KOPT-K1 (cell line): ENCODE data around the gene PRTN3.
"Not testable (repeated sequence)": the region's sequence is repeated elsewhere in the genome, so short reads cannot be mapped to it uniquely, and the experiment has no call there.

Source experiments
- H3K27ac ChIP-seq: fragments of 200-600 bp; sonication (generic); 2 replicates; pipeline ENCODE4 v1.5.1; 2016; ENCODE audit warnings: antibody characterized with exemption, mild to moderate bottlenecking, low read depth, low read length; ENCODE audit not compliant: poor library complexity, severe bottlenecking
- H3K36me3 ChIP-seq: fragments of 200-600 bp; sonication (generic); 2 replicates; pipeline ENCODE4 v1.5.1; 2017; ENCODE audit warnings: antibody characterized with exemption, mild to moderate bottlenecking, low read length, moderate library complexity; ENCODE audit not compliant: insufficient read depth
- H3K9me3 ChIP-seq: fragments of 200-600 bp; sonication (generic); 2 replicates; pipeline ENCODE4 v1.5.1; 2017; ENCODE audit warnings: antibody characterized with exemption, low read length, mild to moderate bottlenecking; ENCODE audit not compliant: insufficient read depth, poor library complexity, severe bottlenecking

The PRTN3 gene

GRCh38 chr19:810077-810855, 30.5 kb upstream of the PRTN3 start:
- no peak overlapping the region for H3K27ac ChIP-seq
- H3K9me3 ChIP-seq = no peaks in the 10 kb centered on the region
- H3K36me3 ChIP-seq = peaks cover 90% of the 10 kb centered on the region

GRCh38 chr19:810883-811489, 29.8 kb upstream of the PRTN3 start:
- Histone ChIP-seq H3K36me3 (peaks cover 87% of the 10 kb centered on the region), H3K9me3 (no peaks in the 10 kb centered on the region), H3K27ac (no peak overlapping the region)

DNA sequence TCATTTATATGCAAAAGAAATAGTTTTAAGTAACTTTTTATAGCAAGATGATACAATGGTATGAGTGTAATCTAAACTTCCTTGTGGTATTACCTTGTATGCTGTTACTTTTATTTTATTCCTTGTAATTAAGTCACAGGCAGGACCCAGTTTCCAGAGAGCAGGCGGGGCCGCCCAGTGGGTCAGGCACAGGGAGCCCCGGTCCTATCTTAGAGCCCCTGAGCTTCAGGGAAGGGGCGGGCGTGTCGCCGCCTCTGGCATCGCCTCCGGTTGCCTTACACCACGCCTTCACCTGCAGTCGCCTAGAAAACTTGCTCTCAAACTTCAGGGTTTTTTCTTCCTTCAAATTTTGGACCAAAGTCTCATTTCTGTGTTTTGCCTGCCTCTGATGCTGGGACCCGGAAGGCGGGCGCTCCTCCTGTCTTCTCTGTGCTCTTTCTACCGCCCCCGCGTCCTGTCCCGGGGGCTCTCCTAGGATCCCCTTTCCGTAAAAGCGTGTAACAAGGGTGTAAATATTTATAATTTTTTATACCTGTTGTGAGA, 29.2 kb upstream of the PRTN3 start:
- H3K36me3 ChIP-seq = peaks cover 87% of the 10 kb centered on the region
- no peak overlapping the region for H3K27ac ChIP-seq
- no peaks in the 10 kb centered on the region for H3K9me3 ChIP-seq

DNA sequence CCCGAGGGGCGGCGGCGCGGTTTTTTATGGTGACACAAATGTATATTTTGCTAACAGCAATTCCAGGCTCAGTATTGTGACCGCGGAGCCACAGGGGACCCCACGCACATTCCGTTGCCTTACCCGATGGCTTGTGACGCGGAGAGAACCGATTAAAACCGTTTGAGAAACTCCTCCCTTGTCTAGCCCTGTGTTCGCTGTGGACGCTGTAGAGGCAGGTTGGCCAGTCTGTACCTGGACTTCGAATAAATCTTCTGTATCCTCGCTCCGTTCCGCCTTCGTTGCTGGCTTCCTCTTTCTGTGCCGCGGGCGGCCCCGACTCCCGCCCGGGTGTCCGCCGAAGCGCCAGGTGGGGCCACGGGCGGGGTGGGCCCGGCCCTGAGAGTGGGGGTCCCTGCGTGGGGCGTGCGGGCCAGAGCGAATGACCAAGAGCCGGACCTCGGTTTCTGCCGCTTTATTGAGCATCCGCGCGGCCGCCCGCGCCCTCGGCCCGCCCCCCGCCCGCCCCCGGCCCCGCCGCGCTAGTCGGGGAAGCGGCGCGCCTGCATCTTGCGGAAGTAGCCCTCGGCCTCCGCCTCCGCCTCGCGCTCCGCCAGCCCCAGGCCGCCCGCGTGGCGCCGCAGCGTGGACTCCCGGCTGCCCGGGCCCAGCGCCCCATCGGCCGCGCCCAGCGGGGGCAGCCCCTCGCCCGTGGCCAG, 28.6 kb upstream of the PRTN3 start:
- H3K9me3 ChIP-seq = no peaks in the 10 kb centered on the region
- no peak overlapping the region for H3K27ac ChIP-seq
- H3K36me3 ChIP-seq = peaks cover 82% of the 10 kb centered on the region

DNA sequence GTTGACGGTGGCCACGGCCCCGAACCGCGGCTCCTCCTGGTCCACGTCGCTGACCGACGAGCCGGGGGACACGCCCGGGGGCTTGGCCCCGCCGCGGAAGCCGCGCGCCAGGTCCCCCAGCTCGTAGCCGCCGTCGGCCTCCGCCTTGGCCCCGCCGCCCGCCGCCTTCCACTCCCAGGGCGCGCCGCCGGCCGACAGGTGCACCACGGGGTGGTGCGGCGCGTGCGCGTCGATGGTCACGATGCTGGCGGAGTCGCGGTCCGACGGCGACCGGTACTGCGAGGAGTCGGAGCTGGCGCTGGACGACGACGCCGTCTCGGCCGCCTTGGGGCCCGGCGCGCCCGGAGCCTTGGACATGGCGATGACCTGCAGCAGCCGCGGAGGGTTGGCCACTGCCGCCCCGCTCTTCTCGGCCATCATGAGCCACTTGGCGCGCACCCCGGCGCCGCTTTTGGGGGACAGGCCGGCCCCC, 28.0 kb upstream of the PRTN3 start:
- Histone ChIP-seq H3K9me3 (no peaks in the 10 kb centered on the region), H3K36me3 (peaks cover 76% of the 10 kb centered on the region), H3K27ac (no peak overlapping the region)

DNA sequence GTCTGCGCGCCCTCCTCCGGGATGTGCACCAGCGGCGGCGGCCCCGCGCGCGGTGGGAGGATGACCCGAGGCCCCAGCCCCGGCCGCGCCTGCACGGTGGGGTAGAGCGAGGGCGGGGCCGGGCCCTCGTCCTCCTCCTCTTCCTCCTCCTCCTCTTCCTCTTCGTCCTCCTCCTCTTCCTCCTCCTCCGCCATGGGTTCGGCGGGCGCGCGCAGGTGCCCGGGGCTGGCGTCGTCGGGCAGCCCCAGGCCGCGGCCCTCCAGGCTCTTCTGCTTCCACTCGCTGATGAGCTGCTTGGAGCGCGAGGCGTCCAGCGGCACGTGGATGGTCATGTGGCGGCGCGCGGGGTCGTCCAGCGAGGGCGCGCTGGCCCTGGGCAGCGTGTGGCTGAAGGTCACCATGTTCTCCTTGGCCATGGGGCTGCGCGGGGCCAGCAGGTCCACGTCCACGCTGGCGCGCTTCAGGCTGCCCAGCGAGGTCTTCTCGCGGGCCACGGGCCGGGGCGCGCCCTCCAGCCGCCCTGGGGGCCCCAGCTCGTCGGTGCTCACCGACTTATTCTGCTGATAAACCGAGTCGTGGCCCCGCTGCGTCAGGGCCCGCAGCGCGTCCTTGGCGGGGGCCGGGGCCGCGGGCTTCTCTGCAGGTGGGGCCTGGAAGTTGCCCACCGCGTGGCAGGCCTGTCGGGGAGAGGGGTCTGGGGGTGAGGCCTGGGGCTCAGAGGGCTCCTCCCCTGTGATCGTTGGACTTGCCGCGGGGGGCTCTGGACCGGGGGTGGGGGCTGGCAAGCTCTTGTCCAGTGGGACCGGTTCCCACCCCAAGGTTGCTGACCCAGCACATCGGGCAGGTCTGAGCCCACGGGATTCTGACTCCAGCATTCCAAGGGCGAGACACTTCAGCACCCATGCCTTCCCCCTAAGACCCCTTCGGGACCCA, 27.3 kb upstream of the PRTN3 start:
- Histone ChIP-seq H3K9me3 (no peaks in the 10 kb centered on the region), H3K36me3 (peaks cover 69% of the 10 kb centered on the region), H3K27ac (no peak overlapping the region)

DNA sequence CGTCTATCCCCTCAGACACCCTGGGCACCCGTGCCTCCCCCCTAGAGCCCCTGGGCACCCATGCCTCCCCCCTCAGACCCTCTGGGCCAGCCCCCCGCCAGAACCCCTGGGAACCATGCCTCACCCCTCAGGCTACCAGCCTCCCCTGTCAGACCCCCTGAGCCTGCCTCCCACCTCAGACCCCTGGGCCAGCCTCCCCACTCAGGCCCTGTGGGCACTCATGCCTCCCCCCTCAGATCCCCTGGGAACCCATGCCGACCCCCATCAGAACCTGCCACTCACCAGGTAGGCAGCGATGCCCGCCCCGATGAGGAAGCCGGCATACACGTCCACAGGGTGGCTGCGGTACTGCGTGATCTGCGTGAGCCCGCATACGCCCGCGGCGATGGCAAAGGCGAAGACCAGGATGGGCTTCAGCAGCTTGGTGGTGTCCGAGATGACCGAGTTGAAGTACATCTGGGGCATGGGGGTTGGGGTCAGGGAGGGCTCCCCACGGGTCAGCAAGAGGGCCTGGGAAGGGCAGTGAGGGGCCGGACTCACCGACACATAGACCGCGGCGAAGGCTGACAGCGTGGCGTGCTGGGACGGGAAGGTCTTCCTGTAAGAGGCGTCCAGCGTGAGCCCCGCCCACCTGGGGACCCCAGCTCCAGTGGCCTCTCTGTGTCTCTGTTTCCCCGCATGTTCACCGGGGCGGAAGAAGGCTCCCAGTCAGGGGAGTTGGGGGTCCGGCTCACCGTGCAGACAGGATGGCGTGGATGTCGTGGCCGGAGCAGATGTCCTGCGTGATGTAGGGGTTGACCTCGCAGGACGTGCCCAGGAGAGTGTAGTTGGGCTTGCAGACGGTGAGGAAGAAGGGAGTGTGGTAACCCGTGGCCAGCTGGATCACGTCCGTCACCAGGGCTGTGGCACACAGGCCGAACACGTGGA, 26.4 kb upstream of the PRTN3 start:
- Histone ChIP-seq H3K9me3 (no peaks in the 10 kb centered on the region), H3K36me3 (peaks cover 60% of the 10 kb centered on the region), H3K27ac (no peak overlapping the region)

GRCh38 chr19:815079-815774, 25.6 kb upstream of the PRTN3 start:
- Histone ChIP-seq H3K27ac (no peak overlapping the region), H3K36me3 (peaks cover 52% of the 10 kb centered on the region), H3K9me3 (no peaks in the 10 kb centered on the region)

GRCh38 chr19:815775-816499, 24.9 kb upstream of the PRTN3 start:
- Histone ChIP-seq H3K36me3 (peaks cover 45% of the 10 kb centered on the region), H3K9me3 (no peaks in the 10 kb centered on the region), H3K27ac (no peak overlapping the region)

GRCh38 chr19:816500-816857, 24.3 kb upstream of the PRTN3 start:
- no peaks in the 10 kb centered on the region for H3K9me3 ChIP-seq
- H3K36me3 ChIP-seq = peaks cover 39% of the 10 kb centered on the region

GRCh38 chr19:820212-820611, 20.6 kb upstream of the PRTN3 start:
- H3K27ac ChIP-seq, H3K9me3 ChIP-seq: not testable (repeated sequence)
- peaks cover 12% of the 10 kb centered on the region; the same call in 1 of the 2 replicates for H3K36me3 ChIP-seq

More at GRCh38 chr19:816500-816857, 24.3 kb upstream of the PRTN3 start:
- no peak overlapping the region for H3K27ac ChIP-seq

DNA sequence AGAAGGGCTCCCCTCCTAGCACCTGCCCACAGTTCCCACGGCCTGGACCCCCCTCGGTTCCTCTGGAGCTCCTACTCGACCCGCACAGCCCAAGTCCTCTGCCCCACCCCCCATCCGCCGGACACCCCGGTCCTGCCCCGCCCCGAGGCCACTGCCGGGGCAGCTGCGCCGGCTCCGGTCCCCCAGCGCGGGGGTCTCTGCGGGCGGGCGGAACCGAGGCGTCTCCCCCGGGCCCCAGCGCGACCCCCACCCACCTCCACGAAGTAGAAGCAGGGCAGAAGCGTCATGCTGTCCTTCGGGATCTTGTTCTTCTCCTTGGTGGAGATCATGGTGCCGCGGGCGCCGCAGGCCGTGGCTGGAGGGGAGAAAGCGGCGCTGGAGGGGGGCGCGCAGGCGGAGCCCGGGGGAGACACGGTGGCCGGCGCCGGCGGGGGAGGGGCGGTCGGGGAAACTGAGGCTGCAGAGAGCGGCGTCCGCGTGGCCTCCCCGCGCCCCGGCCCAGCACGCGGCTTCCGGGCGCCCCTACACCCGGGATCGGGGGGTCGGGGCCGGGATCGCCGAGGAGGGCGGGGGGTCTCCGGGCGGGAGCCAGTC, 19.5 kb upstream of the PRTN3 start:
- Histone ChIP-seq H3K9me3 (no peaks in the 10 kb centered on the region), H3K27ac (no peak overlapping the region), H3K36me3 (peaks cover 4% of the 10 kb centered on the region; the same call in 1 of the 2 replicates)
